ENCODE data around the gene PIGW.

PIGW gene

DNA sequence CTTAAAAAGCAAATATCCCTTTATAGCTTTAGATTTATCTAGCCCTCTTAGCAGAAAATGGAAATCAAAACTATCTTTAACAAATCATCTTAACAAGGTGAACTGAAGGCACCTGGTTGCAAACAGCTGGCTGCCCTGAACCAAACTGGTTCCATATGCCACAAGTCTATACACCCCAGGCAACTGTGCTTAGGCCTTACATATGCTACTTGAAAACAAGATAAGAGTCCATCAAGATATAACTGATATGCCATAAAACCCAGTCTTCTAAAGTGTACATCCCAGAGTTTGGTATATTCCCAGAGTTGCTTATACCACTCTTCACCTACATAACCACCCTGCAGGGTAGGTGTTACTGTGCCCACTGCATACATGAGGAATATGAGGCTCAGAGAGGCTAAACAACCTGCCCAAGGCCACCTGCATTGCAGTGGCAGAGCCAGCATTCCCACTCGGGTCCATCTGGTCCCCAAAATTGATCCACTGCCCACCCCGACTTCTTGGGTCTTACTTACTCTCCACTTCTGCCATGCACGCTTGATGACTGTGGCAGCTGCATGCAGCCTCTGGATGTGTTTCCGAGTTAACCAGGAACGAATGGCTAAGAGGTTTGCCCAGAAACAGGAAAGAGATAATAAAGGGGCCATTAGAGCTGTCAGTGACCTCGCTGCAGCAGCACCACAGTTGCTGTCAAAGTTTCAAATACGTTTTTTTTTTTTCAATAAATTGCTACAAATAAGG is 36.1 kb upstream of the PIGW start:
- no peak for DNase-seq (ENCODE audit: extremely low read depth, insufficient read length)
- no peaks in the 10 kb centered on the region for H3K27me3 ChIP-seq (replicated peaks; ENCODE audit: control insufficient read depth, insufficient read depth, low read length)
- peaks cover 42% of the 10 kb centered on the region for H3K36me3 ChIP-seq (ENCODE audit: control insufficient read depth, insufficient read depth, low read length)
- no peak overlapping the region for H3K4me3 ChIP-seq (replicated peaks; ENCODE audit: low read depth, low read length)
- TF ChIP-seq, protein P1, sequence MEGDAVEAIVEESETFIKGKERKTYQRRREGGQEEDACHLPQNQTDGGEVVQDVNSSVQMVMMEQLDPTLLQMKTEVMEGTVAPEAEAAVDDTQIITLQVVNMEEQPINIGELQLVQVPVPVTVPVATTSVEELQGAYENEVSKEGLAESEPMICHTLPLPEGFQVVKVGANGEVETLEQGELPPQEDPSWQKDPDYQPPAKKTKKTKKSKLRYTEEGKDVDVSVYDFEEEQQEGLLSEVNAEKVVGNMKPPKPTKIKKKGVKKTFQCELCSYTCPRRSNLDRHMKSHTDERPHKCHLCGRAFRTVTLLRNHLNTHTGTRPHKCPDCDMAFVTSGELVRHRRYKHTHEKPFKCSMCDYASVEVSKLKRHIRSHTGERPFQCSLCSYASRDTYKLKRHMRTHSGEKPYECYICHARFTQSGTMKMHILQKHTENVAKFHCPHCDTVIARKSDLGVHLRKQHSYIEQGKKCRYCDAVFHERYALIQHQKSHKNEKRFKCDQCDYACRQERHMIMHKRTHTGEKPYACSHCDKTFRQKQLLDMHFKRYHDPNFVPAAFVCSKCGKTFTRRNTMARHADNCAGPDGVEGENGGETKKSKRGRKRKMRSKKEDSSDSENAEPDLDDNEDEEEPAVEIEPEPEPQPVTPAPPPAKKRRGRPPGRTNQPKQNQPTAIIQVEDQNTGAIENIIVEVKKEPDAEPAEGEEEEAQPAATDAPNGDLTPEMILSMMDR (IDR thresholded peaks at IDR 0.05; ENCODE audit: insufficient read depth, low read length, poor library complexity, severe bottlenecking), result no peak

GRCh38 chr17:36500745-36501225 is 34.0 kb upstream of the PIGW start:
- no peaks in the 10 kb centered on the region for H3K27me3 ChIP-seq (replicated peaks; ENCODE audit: control insufficient read depth, insufficient read depth, low read length)
- no peak overlapping the region for H3K4me3 ChIP-seq (replicated peaks; ENCODE audit: low read depth, low read length)
- DNase-seq (ENCODE audit: extremely low read depth, insufficient read length), result no peak
- H3K36me3 ChIP-seq (ENCODE audit: control insufficient read depth, insufficient read depth, low read length), result peaks cover 49% of the 10 kb centered on the region
- TF ChIP-seq, protein P1 (IDR thresholded peaks at IDR 0.05; ENCODE audit: insufficient read depth, low read length, poor library complexity, severe bottlenecking), result no peak

- Histone ChIP-seq H3K36me3 (ENCODE audit: control insufficient read depth, insufficient read depth, low read length) (peaks cover 44% of the 10 kb centered on the region), H3K27me3 (replicated peaks; ENCODE audit: control insufficient read depth, insufficient read depth, low read length) (no peaks in the 10 kb centered on the region), H3K4me3 (replicated peaks; ENCODE audit: low read depth, low read length) (no peak overlapping the region)
- DNase-seq (ENCODE audit: extremely low read depth, insufficient read length), result no peak
- TF ChIP-seq, protein P1 (IDR thresholded peaks at IDR 0.05; ENCODE audit: insufficient read depth, low read length, poor library complexity, severe bottlenecking), result no peak
These were observed 33.4 kb upstream of the PIGW start for GRCh38 chr17:36501351-36501750.

DNA sequence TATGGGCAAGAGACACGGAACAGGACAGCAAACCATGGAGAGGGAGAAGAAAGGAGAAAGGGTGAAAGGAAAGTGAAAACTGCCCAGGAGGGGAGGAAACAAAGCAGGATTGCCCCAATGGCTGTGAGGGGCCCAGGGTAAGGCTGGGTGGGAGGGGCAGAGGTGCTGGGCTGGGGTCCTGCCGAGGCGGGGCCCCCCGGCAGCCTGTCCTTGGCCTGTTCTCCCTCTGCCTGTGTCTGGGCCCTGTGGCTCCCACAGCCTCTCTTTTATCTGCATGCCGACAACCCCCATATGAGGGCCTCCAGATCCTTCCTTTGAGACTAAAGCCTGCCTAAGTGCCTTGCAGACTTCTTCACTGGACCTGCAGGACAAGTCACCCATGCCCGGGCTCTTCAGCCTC is 32.8 kb upstream of the PIGW start:
- H3K36me3 ChIP-seq (ENCODE audit: control insufficient read depth, insufficient read depth, low read length), result peaks cover 44% of the 10 kb centered on the region
- TF ChIP-seq, protein P1 (IDR thresholded peaks at IDR 0.05; ENCODE audit: insufficient read depth, low read length, poor library complexity, severe bottlenecking), result no peak
- H3K27me3 ChIP-seq (replicated peaks; ENCODE audit: control insufficient read depth, insufficient read depth, low read length), result no peaks in the 10 kb centered on the region
- DNase-seq (ENCODE audit: extremely low read depth, insufficient read length), result no peak
- no peak overlapping the region for H3K4me3 ChIP-seq (replicated peaks; ENCODE audit: low read depth, low read length)

- DNase-seq (ENCODE audit: extremely low read depth, insufficient read length), result no peak
- no peak overlapping the region for H3K4me3 ChIP-seq (replicated peaks; ENCODE audit: low read depth, low read length)
- TF ChIP-seq, protein P1 (IDR thresholded peaks at IDR 0.05; ENCODE audit: insufficient read depth, low read length, poor library complexity, severe bottlenecking), result no peak
- H3K27me3 ChIP-seq (replicated peaks; ENCODE audit: control insufficient read depth, insufficient read depth, low read length), result no peaks in the 10 kb centered on the region
- peaks cover 44% of the 10 kb centered on the region for H3K36me3 ChIP-seq (ENCODE audit: control insufficient read depth, insufficient read depth, low read length)
These were observed 31.2 kb upstream of the PIGW start for GRCh38 chr17:36503456-36504155.
